T-helper 1 cell treated with Interleukin-12 subunit alpha and Interleukin-12 subunit beta and Interleukin-4 antibody, amounts not matched to agents 30 μg/mL and 1 μg/mL, for 36 hours (primary cell): ENCODE data around the gene BST2.

Experiments
- H3K27ac Mint-ChIP-seq: one replicate; pipeline ENCODE4 v1.8.0; 2021; ENCODE audit warnings: mild to moderate bottlenecking, mixed read lengths
- H3K27me3 Mint-ChIP-seq: one replicate; pipeline ENCODE4 v1.8.0; 2021; ENCODE audit warnings: low read depth, mixed read lengths
- H3K36me3 Mint-ChIP-seq: one replicate; pipeline ENCODE4 v1.8.0; 2021; ENCODE audit warnings: low read depth, mixed read lengths
- H3K4me1 Mint-ChIP-seq: one replicate; pipeline ENCODE4 v1.8.0; 2021; ENCODE audit warnings: low read depth, mixed read lengths
- H3K4me3 Mint-ChIP-seq: one replicate; pipeline ENCODE4 v1.8.0; 2021; ENCODE audit warnings: mild to moderate bottlenecking, moderate library complexity, mixed read lengths
- H3K9me3 Mint-ChIP-seq: one replicate; pipeline ENCODE4 v1.8.0; 2021; ENCODE audit warnings: mixed read lengths

BST2 gene

GRCh38 chr19:17405250-17406045 is at the start of gene BST2:
TSS of gene BST2 (minus strand) at chr19:17405630. CDS start at chr19:17405575, 55 bp downstream.
- H3K4me1 Mint-ChIP-seq, result peaks cover 36% of the 10 kb centered on the region
- peak within 1 kb of the TSS; percentile 88 for H3K4me3 Mint-ChIP-seq
- no peaks in the 10 kb centered on the region for H3K27me3 Mint-ChIP-seq
- H3K36me3 Mint-ChIP-seq, result peaks cover 21% of the 10 kb centered on the region
- peak within 1 kb of the TSS; percentile 91 for H3K27ac Mint-ChIP-seq
- no peaks in the 10 kb centered on the region for H3K9me3 Mint-ChIP-seq

- Mint-ChIP-seq H3K9me3 (no peaks in the 10 kb centered on the region), H3K36me3 (no peaks in the 10 kb centered on the region), H3K4me3 (no peak overlapping the region), H3K27me3 (peaks cover 48% of the 10 kb centered on the region), H3K27ac (no peak overlapping the region), H3K4me1 (peaks cover 9% of the 10 kb centered on the region)
Measured at GRCh38 chr19:17454576-17455071, 49.2 kb upstream of the BST2 start.

- Mint-ChIP-seq H3K4me3 (no peak overlapping the region), H3K4me1 (peaks cover 9% of the 10 kb centered on the region), H3K27me3 (peaks cover 44% of the 10 kb centered on the region), H3K36me3 (no peaks in the 10 kb centered on the region), H3K9me3 (no peaks in the 10 kb centered on the region), H3K27ac (no peak overlapping the region)
Measured at GRCh38 chr19:17451820-17452219, 46.4 kb upstream of the BST2 start.

- H3K9me3 Mint-ChIP-seq, result no peaks in the 10 kb centered on the region
- H3K36me3 Mint-ChIP-seq, result no peaks in the 10 kb centered on the region
- peak overlapping the region; percentile 42 for H3K27ac Mint-ChIP-seq
- H3K27me3 Mint-ChIP-seq, result peaks cover 34% of the 10 kb centered on the region
- peak overlapping the region; percentile 2 for H3K4me3 Mint-ChIP-seq
- H3K4me1 Mint-ChIP-seq, result peaks cover 9% of the 10 kb centered on the region
Measured at GRCh38 chr19:17450264-17451075, 45.0 kb upstream of the BST2 start.

GRCh38 chr19:17448131-17448967 is 42.9 kb upstream of the BST2 start, which contains the start of gene TMEM221:
TSS of gene TMEM221 (minus strand) at chr19:17448668. CDS start at chr19:17448462, 206 bp downstream.
- peak within 1 kb of the TSS; percentile 22 for H3K4me3 Mint-ChIP-seq
- H3K27ac Mint-ChIP-seq, result no peak within 1 kb of the TSS
- no peaks in the 10 kb centered on the region for H3K36me3 Mint-ChIP-seq
- H3K4me1 Mint-ChIP-seq, result peaks cover 9% of the 10 kb centered on the region
- no peaks in the 10 kb centered on the region for H3K9me3 Mint-ChIP-seq
- peaks cover 19% of the 10 kb centered on the region for H3K27me3 Mint-ChIP-seq

GRCh38 chr19:17447704-17448130 is 42.3 kb upstream of the BST2 start:
- Mint-ChIP-seq H3K4me1 (peaks cover 9% of the 10 kb centered on the region), H3K36me3 (no peaks in the 10 kb centered on the region), H3K9me3 (no peaks in the 10 kb centered on the region), H3K27me3 (peaks cover 18% of the 10 kb centered on the region), H3K27ac (no peak overlapping the region), H3K4me3 (peak overlapping the region; percentile 22)

GRCh38 chr19:17445526-17446165 is 40.2 kb upstream of the BST2 start:
- Mint-ChIP-seq H3K9me3 (no peaks in the 10 kb centered on the region), H3K4me1 (peaks cover 6% of the 10 kb centered on the region), H3K27ac (no peak overlapping the region), H3K36me3 (no peaks in the 10 kb centered on the region), H3K27me3 (peaks cover 18% of the 10 kb centered on the region), H3K4me3 (no peak overlapping the region)

- Mint-ChIP-seq H3K9me3 (no peaks in the 10 kb centered on the region), H3K27me3 (no peaks in the 10 kb centered on the region), H3K36me3 (no peaks in the 10 kb centered on the region), H3K4me1 (no peaks in the 10 kb centered on the region), H3K27ac (no peak overlapping the region), H3K4me3 (no peak overlapping the region)
Measured at GRCh38 chr19:17441241-17442021, 36.0 kb upstream of the BST2 start.

- no peaks in the 10 kb centered on the region for H3K9me3 Mint-ChIP-seq
- H3K4me3 Mint-ChIP-seq, result no peak overlapping the region
- H3K27ac Mint-ChIP-seq, result no peak overlapping the region
- no peaks in the 10 kb centered on the region for H3K36me3 Mint-ChIP-seq
- H3K27me3 Mint-ChIP-seq, result no peaks in the 10 kb centered on the region
- H3K4me1 Mint-ChIP-seq, result no peaks in the 10 kb centered on the region
Measured at GRCh38 chr19:17436874-17437267, 31.4 kb upstream of the BST2 start.

- Mint-ChIP-seq H3K9me3 (no peaks in the 10 kb centered on the region), H3K4me1 (peaks cover 4% of the 10 kb centered on the region), H3K36me3 (no peaks in the 10 kb centered on the region), H3K27ac (no peak overlapping the region), H3K4me3 (no peak overlapping the region), H3K27me3 (no peaks in the 10 kb centered on the region)
Measured at GRCh38 chr19:17436094-17436873, 30.9 kb upstream of the BST2 start.

GRCh38 chr19:17435218-17435617 is 29.8 kb upstream of the BST2 start:
- H3K36me3 Mint-ChIP-seq, result no peaks in the 10 kb centered on the region
- no peaks in the 10 kb centered on the region for H3K9me3 Mint-ChIP-seq
- H3K27me3 Mint-ChIP-seq, result no peaks in the 10 kb centered on the region
- H3K4me3 Mint-ChIP-seq, result no peak overlapping the region
- no peak overlapping the region for H3K27ac Mint-ChIP-seq
- peaks cover 4% of the 10 kb centered on the region for H3K4me1 Mint-ChIP-seq

GRCh38 chr19:17431417-17431816 is 26.0 kb upstream of the BST2 start:
- H3K36me3 Mint-ChIP-seq, result no peaks in the 10 kb centered on the region
- H3K4me3 Mint-ChIP-seq, result no peak overlapping the region
- H3K9me3 Mint-ChIP-seq, result no peaks in the 10 kb centered on the region
- H3K27ac Mint-ChIP-seq, result no peak overlapping the region
- H3K27me3 Mint-ChIP-seq, result no peaks in the 10 kb centered on the region
- peaks cover 4% of the 10 kb centered on the region for H3K4me1 Mint-ChIP-seq
